Effector memory CD8-positive, alpha-beta T cell (primary cell): ENCODE results near the gene PROSER2.

Source experiments
- ATAC-seq: fragments of 150-1000 bp; cut with Tn5 transposase; replicated peaks from 2 replicates; pipeline ENCODE4 v1.10.0; 2021; ENCODE audit warnings: mild to moderate bottlenecking, moderate library complexity
- DNase-seq, 3 experiments: peaks; one replicate each; pipeline ENCODE4 v3.0.0; 2021
- H3K27ac Mint-ChIP-seq, 2 donors: one replicate each; pipeline ENCODE4 v1.8.0; 2022; ENCODE audit warnings: mild to moderate bottlenecking in 2 of 2, mixed read lengths in 2 of 2, moderate library complexity in 2 of 2
- H3K27me3 Mint-ChIP-seq, 2 donors: one replicate each; pipeline ENCODE4 v1.8.0; 2022; ENCODE audit warnings: mixed read lengths in 2 of 2
- H3K36me3 Mint-ChIP-seq: one replicate; pipeline ENCODE4 v1.8.0; 2022; ENCODE audit warnings: mild to moderate bottlenecking, moderate library complexity, mixed read lengths; ENCODE audit not compliant: insufficient read depth
- H3K4me1 Mint-ChIP-seq, 2 donors: one replicate each; pipeline ENCODE4 v1.8.0; 2022; ENCODE audit warnings: low read depth in 2 of 2, mixed read lengths in 2 of 2
- H3K4me3 Mint-ChIP-seq, 2 donors: one replicate each; pipeline ENCODE4 v1.8.0; 2022; ENCODE audit warnings: mild to moderate bottlenecking in 2 of 2, mixed read lengths in 2 of 2, moderate library complexity in 2 of 2
- H3K9me3 Mint-ChIP-seq, 2 donors: one replicate each; pipeline ENCODE4 v1.8.0; 2022; ENCODE audit warnings: mixed read lengths in 2 of 2
- total RNA-seq, 9 experiments: gene quantifications; one replicate each; lab custom pipeline; 2026; lab: John Stamatoyannopoulos, UW

Gene PROSER2
- total RNA-seq = 0 to 2.2 (median 0.79) reads per million in 9 experiments

- DNase-seq (peak in 2 of 3 experiments; percentile 20 to 30), ATAC-seq (peak; percentile 88)
Measured at GRCh38 chr10:11823122-11823988, at the start of gene PROSER2. Gene PROSER2 (plus strand): TSS chr10:11823356. CDS start chr10:11852078, 28,722 bp downstream.

GRCh38 chr10:11773761-11774441 lies 49.3 kb upstream of the PROSER2 start:
- Mint-ChIP-seq H3K27ac (no peak overlapping the region), H3K27me3 (peaks cover 26 to 40% of the 10 kb centered on the region in 2 donors), H3K4me1 (no peaks in the 10 kb centered on the region), H3K4me3 (no peak overlapping the region), H3K9me3 (no peaks in the 10 kb centered on the region), H3K36me3 (peaks cover 3% of the 10 kb centered on the region)
- DNase-seq = no peak
- ATAC-seq = no peak

More at GRCh38 chr10:11823122-11823988, at the start of gene PROSER2:
- peaks cover 3 to 4% of the 10 kb centered on the region in 2 donors for H3K4me1 Mint-ChIP-seq
- H3K36me3 Mint-ChIP-seq = no peaks in the 10 kb centered on the region
- H3K4me3 Mint-ChIP-seq = peak within 1 kb of the TSS; percentile 40 to 66
- no peaks in the 10 kb centered on the region for H3K9me3 Mint-ChIP-seq
- H3K27me3 Mint-ChIP-seq = peaks cover 62 to 63% of the 10 kb centered on the region in 2 donors
- no peak within 1 kb of the TSS for H3K27ac Mint-ChIP-seq

- H3K27me3 Mint-ChIP-seq = peaks cover 20 to 45% of the 10 kb centered on the region in 2 donors
- H3K9me3 Mint-ChIP-seq = no peaks in the 10 kb centered on the region
- no peak overlapping the region for H3K27ac Mint-ChIP-seq
- no peak for DNase-seq
- no peak overlapping the region for H3K4me3 Mint-ChIP-seq
- peaks cover 3% of the 10 kb centered on the region for H3K36me3 Mint-ChIP-seq
- no peaks in the 10 kb centered on the region for H3K4me1 Mint-ChIP-seq
- no peak for ATAC-seq
Measured at GRCh38 chr10:11775412-11775811, 47.7 kb upstream of the PROSER2 start.

- no peak for ATAC-seq
- DNase-seq = no peak
- H3K27me3 Mint-ChIP-seq = peaks cover 15 to 38% of the 10 kb centered on the region in 2 donors
- no peak overlapping the region for H3K27ac Mint-ChIP-seq
- no peak overlapping the region for H3K4me3 Mint-ChIP-seq
- H3K36me3 Mint-ChIP-seq = peaks cover 3% of the 10 kb centered on the region
- H3K4me1 Mint-ChIP-seq = no peaks in the 10 kb centered on the region
- H3K9me3 Mint-ChIP-seq = no peaks in the 10 kb centered on the region
Measured at GRCh38 chr10:11776080-11776479, 47.1 kb upstream of the PROSER2 start.

GRCh38 chr10:11781114-11781513 lies 42.0 kb upstream of the PROSER2 start:
- H3K4me3 Mint-ChIP-seq = no peak overlapping the region
- ATAC-seq (no peak), DNase-seq (no peak)
- no peaks in the 10 kb centered on the region for H3K9me3 Mint-ChIP-seq
- no peak overlapping the region for H3K27ac Mint-ChIP-seq
- H3K4me1 Mint-ChIP-seq = peaks cover 0 to 5% of the 10 kb centered on the region in 2 donors
- peaks cover 24 to 34% of the 10 kb centered on the region in 2 donors for H3K27me3 Mint-ChIP-seq
- H3K36me3 Mint-ChIP-seq = no peaks in the 10 kb centered on the region

GRCh38 chr10:11782793-11783557 lies 40.2 kb upstream of the PROSER2 start:
- H3K36me3 Mint-ChIP-seq = no peaks in the 10 kb centered on the region
- DNase-seq (peak; percentile 15 to 22 (median 21)), ATAC-seq (no peak)
- no peaks in the 10 kb centered on the region for H3K9me3 Mint-ChIP-seq
- H3K27ac Mint-ChIP-seq = no peak overlapping the region
- H3K4me1 Mint-ChIP-seq = peaks cover 0 to 5% of the 10 kb centered on the region in 2 donors
- H3K4me3 Mint-ChIP-seq = no peak overlapping the region
- H3K27me3 Mint-ChIP-seq = peaks cover 36 to 42% of the 10 kb centered on the region in 2 donors

- no peak overlapping the region for H3K27ac Mint-ChIP-seq
- peaks cover 0 to 5% of the 10 kb centered on the region in 2 donors for H3K4me1 Mint-ChIP-seq
- H3K36me3 Mint-ChIP-seq = no peaks in the 10 kb centered on the region
- peaks cover 36 to 42% of the 10 kb centered on the region in 2 donors for H3K27me3 Mint-ChIP-seq
- no peaks in the 10 kb centered on the region for H3K9me3 Mint-ChIP-seq
- ATAC-seq (no peak), DNase-seq (no peak)
- H3K4me3 Mint-ChIP-seq = no peak overlapping the region
Measured at GRCh38 chr10:11783558-11783865, 39.6 kb upstream of the PROSER2 start.

- Mint-ChIP-seq H3K27me3 (peaks cover 44 to 57% of the 10 kb centered on the region in 2 donors), H3K27ac (no peak overlapping the region), H3K9me3 (no peaks in the 10 kb centered on the region), H3K4me3 (no peak overlapping the region), H3K4me1 (peaks cover 0 to 5% of the 10 kb centered on the region in 2 donors), H3K36me3 (no peaks in the 10 kb centered on the region)
- ATAC-seq (no peak), DNase-seq (no peak)
Measured at GRCh38 chr10:11787374-11787773, 35.8 kb upstream of the PROSER2 start.

- Mint-ChIP-seq H3K36me3 (no peaks in the 10 kb centered on the region), H3K4me1 (peaks cover 0 to 2% of the 10 kb centered on the region in 2 donors), H3K27me3 (peaks cover 45 to 57% of the 10 kb centered on the region in 2 donors), H3K9me3 (no peaks in the 10 kb centered on the region), H3K27ac (no peak overlapping the region), H3K4me3 (no peak overlapping the region)
- DNase-seq = no peak
- ATAC-seq = no peak
Measured at GRCh38 chr10:11787846-11788245, 35.3 kb upstream of the PROSER2 start.

GRCh38 chr10:11789306-11789705 lies 33.9 kb upstream of the PROSER2 start:
- H3K9me3 Mint-ChIP-seq = no peaks in the 10 kb centered on the region
- peaks cover 45 to 57% of the 10 kb centered on the region in 2 donors for H3K27me3 Mint-ChIP-seq
- H3K4me1 Mint-ChIP-seq = no peaks in the 10 kb centered on the region
- DNase-seq (no peak), ATAC-seq (no peak)
- no peak overlapping the region for H3K4me3 Mint-ChIP-seq
- no peaks in the 10 kb centered on the region for H3K36me3 Mint-ChIP-seq
- no peak overlapping the region for H3K27ac Mint-ChIP-seq

- Mint-ChIP-seq H3K9me3 (no peaks in the 10 kb centered on the region), H3K27me3 (peaks cover 42 to 54% of the 10 kb centered on the region in 2 donors), H3K4me1 (no peaks in the 10 kb centered on the region), H3K36me3 (no peaks in the 10 kb centered on the region), H3K4me3 (no peak overlapping the region), H3K27ac (no peak overlapping the region)
- ATAC-seq = no peak
- DNase-seq = no peak
Measured at GRCh38 chr10:11789956-11790355, 33.2 kb upstream of the PROSER2 start.

- Mint-ChIP-seq H3K9me3 (no peaks in the 10 kb centered on the region), H3K27me3 (peaks cover 17 to 26% of the 10 kb centered on the region in 2 donors), H3K4me3 (no peak overlapping the region), H3K27ac (no peak overlapping the region), H3K4me1 (no peaks in the 10 kb centered on the region), H3K36me3 (no peaks in the 10 kb centered on the region)
- ATAC-seq (no peak), DNase-seq (no peak)
Measured at GRCh38 chr10:11793762-11794479, 29.2 kb upstream of the PROSER2 start.

- Mint-ChIP-seq H3K36me3 (no peaks in the 10 kb centered on the region), H3K27ac (no peak overlapping the region), H3K27me3 (peaks cover 17 to 24% of the 10 kb centered on the region in 2 donors), H3K4me1 (no peaks in the 10 kb centered on the region), H3K9me3 (no peaks in the 10 kb centered on the region), H3K4me3 (no peak overlapping the region)
- DNase-seq (no peak), ATAC-seq (no peak)
Measured at GRCh38 chr10:11794566-11794965, 28.6 kb upstream of the PROSER2 start.
